GM18870 (cell line): ENCODE data around the gene GTPBP10.
"Not testable (repeated sequence)": the region's sequence is repeated elsewhere in the genome, so short reads cannot be mapped to it uniquely, and the experiment has no call there.

ENCODE experiments used
- ATAC-seq: cut with Tn5 transposase; IDR thresholded peaks from one replicate; pipeline ENCODE4 v1.9.1; 2021; ENCODE audit warnings: moderate library complexity; ENCODE audit not compliant: unreplicated experiment

Gene GTPBP10

DNA sequence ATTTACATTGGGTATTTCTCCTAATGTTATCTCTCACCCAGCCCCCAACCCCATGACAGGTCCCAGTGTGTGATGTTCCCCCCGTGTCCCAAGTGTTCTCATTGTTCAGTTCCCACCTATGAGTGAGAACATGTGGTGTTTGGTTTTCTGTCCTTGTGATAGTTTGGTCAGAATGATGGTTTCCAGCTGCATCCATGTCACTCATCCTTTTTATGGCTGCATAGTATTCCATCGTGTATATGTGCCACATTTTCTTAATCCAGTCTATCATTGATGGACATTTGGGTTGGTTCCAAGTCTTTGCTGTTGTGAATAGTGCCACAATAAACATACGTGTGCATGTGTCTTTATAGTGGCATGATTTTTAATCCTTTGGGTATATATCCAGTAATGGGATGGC lies 3.5 kb downstream of the GTPBP10 start:
- ATAC-seq = not testable (repeated sequence)

DNA sequence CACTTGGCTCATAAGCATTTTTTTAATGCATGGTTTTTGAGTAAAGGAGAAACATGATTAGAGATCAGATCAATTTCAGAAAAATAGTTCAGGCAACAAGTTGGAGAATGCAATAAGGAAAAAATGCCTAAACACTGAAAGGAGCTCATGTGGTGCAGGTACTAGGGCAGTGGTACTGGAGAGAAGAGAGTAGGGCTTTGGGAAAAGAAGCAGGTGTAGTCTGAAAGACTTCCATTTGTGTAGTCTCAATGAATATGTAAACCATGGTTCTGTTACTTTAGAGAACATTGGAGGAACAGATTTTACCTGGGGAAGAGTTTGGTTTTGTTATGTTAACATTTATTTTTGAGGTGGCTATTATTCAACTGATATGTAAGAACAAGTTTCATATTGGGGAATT lies 5.5 kb downstream of the GTPBP10 start:
- ATAC-seq = no peak

DNA sequence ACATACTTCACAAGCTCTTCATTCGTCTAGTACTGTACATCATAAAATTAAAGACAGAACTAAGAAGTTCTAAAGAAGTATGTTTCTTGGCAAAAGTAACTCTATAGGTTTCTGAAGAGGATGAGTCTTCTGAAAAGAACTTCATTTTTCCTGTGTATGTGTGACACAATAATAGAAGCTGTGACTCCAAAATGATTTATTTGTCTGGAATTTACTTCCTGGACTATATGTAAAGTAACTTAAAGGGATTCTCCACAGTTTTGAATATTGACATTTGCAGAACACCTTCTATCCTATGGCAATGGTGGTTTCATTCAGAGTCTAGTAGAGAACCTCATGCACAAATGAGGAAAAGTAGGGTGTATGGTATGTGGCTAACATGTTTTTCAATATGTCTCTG lies 36.9 kb downstream of the GTPBP10 start:
- no peak for ATAC-seq

DNA sequence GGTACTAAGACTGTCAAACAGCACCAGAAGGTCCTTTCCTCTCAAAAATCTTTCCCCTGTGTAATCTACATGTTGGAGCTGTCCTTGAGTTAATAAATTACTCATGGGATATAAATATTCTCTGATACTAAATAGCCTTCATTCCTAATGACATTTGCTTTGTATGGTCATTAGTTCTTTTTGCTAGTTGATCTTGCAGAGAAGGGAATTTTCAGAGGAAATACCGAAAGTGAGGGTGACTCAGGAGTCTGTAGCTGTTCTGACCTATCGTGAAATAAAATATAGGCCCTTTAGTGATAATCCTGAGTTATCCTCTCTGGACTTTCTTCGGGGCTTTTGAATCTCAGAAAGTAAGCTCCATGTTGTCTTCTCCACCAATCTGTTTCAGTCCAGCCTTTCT lies 37.3 kb downstream of the GTPBP10 start:
- ATAC-seq = no peak

DNA sequence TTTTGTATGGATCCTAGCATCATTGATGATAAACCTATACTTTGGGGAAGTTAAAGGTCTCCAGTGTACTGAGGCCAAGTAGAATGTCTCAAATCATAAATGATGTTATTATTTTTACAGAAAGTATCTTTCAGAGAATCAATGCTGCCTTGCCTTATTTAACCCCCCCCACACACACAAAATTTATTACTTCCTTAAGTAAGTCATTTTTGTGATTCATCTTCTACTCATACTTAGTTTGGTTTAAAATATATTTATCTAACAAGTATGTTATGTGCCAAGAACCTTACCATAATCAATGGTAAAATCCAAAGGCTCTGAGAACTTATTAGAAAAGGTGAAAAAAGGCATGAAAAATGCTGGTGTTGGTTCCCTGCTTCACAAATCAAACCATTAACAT lies 37.9 kb downstream of the GTPBP10 start:
- no peak for ATAC-seq

DNA sequence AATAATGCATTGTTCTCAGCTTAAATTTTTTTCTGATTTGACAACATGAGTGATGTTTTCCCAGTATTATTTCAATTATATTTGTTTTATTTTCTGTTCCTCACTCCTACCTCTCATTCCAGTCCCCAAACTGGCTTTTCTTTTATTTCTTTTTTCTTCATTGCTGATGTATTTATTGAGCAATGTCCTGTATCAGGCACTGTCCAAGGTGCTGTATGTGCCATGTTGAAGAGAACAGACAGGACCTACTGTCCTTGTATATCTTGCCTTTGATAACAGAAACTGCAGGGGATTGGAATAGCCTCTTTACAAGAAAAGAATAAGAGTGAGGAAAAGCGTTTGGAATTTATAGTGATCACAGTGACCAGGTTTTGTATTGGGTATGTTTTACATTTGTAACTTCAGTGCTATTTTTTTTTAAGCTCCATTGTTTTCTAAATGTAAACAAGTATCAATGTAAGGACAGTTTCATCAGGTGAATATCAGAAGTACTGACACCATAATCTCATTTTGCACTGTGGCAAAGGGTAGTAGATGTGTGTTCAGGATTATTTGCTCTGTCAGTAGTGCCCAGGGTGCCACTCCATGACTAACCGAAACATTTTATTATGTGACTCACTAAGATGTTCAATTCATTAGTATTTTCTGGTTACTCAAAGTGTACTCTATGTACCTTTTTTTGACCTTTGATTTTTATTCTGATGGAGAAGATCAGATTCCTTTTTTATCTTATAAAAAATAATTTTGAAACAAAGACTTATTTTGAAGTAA lies 41.1 kb downstream of the GTPBP10 start:
- ATAC-seq = no peak

DNA sequence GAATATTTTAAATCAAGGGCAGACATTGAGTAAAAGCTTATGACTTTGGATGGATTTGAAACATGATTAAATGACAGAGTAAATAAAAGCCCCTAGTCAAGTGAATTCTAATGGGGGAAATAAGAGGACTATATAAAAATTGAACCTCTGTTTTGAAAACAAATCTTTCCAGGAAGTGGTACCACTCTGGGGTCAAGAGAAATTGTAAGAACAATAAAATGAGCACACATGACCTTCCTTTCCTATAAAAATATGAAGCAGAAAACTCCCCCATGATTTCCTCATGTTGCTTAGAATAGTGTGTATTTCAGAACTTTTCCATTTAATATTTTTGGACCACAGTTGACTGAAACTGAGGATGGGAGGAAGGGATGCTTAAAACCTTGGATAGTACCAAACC lies 44.4 kb downstream of the GTPBP10 start:
- no peak for ATAC-seq

DNA sequence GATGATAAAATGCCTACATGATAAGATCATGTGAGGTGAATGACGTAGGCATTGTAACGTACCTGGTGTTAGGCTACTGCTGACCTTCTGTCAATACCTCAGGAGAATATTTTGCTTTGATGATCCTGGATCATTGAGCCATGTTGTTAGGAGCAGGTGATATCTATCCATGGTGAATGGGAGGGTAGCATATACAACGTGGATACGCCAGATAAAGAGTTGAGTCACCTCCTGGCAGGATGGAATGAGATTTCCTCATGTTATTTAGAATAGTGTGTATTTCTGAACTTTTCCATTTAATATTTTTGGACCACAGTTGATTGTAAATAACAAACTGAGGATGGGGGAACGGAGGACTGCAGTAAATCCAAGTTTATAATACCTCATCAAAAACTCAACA lies 45.0 kb downstream of the GTPBP10 start:
- no peak for ATAC-seq

DNA sequence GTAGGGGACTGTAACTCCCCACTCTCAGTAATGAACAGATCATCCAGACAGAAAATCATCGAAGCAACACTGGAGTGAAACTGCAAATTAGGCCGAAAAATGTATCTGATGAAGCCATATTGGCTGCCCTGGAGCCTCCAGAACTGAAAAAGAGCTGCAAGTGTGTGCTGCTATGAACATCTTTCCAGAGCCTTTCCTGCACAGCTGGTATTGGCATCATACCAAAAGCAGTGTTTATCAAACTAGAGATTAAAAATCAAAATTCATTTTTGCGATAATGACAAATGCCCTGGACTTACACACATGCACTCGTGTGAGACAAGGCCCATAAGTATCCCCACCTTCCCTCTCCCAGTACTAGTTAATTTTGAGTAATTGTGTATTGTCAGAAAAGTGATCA lies 49.9 kb downstream of the GTPBP10 start:
- ATAC-seq = no peak

DNA sequence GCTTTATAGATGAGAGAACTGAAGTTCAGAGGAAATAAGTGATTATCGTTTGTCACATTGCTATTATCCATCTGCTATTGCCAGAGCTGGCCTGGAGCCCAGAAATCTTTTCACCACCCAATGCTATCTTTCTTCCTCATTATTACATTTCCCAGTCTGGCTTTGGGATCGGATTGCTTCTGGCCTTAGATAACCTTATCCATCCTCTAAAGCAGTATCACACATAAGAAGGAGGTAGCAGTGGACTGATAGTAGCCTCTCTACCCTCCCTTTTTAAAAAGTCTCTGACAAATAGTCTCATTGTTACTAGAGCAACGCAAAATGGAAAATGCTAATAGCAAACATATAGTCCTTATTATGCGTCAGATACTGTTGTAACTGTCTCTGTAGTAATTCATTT lies 55.5 kb downstream of the GTPBP10 start:
- no peak for ATAC-seq

DNA sequence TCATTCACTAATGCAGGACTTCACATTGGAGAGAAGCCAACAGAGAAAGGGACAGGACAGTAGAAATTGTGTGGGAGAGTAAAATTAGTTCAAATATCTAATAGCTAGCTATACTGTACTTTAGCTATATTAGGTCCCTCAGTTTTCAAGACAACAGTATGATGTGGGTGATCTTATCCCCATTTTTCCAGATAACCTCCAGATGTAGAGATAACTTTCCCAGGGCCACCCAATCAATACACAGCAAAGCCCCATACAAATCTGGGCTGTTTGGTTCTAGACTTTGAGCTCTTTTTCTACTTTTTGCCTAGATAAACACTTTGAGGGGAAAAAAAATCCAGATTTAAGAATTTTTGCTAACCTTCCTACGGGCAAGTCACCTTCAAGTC lies 56.3 kb downstream of the GTPBP10 start:
- no peak for ATAC-seq

DNA sequence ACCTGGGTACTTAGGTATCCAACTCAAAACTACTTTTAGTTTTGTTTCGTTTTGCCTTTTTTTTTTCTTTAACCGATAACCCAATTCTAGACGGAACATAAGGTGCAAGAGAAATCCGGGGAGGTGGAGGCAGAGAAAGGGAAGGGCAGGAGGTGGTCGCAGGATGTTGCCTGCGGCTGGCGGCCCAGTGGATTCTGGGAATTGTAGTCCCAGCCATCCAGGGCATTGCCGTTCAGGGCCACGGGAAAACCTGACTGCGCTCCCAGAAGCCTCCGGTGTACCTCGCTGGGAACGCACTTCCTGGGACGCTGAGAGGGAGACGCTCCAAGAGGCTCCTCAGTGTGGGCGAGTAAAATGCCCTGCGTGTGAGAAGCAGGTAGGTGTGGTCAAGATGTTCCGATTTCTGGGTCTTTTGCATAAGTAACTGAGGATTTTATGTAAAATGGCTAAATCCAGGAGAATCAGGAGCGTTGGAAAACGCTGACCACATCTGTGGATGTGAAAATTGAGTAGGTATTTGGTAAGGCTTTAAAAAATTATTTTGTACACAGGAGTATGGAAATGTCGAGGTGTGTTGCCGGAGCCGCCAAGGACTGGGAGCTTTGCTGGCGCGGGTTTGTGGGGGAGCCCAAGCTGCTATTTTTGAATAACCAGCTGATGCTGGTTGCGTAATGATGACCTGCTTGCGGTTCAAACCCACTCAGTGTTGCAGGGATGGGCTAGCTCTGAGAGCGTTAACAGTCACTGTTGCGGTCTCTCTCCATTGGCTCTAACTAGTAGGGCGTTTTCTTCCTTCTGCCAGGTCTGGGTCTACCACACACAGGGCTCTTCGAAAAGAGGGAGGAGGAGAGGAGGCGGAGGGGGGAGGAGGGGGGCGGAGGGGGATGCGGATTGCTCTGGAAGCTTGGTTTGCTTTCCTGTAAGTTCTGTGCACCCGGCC lies 56.9 kb downstream of the GTPBP10 start, which contains the start of gene CLDN12:
Gene CLDN12, plus strand, starts transcription at position 288 of the 940 bp plus-strand sequence. CDS start 9,216 bp downstream, outside the sequence.
- peak; percentile 96 for ATAC-seq

DNA sequence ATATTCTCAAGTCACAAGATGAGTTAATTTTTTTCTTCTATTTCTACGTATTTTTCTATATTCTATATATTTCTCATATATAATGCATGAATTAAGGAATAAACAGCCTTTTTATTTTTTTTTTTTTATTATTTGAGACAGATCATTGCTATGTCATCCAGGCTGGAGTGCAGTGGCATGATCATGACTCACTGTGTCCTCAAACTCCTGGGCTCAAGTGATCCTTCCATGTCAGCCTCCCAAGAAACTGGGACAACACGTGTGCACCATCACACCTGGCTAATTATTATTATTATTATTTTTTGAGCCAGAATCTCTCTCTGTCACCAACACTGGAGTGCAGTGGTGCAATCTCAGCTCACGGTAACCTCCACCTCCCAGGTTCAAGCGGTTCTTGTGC lies 58.3 kb downstream of the GTPBP10 start:
- ATAC-seq = no peak

DNA sequence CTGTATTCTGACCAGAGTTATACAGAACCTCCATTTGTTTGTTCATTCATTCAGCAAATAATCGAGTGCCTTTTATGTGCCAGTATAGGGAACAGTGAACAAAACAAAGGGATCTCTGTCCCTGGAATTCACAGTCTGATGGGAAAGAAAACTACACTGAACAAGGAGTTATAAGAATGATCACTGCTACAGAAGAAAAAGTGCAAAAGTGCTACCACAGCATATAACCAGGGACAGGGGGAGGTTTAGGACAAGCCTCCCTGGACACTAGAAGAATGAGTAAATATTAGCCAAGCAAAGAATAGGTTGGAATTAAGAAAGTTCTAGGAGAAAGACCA lies 60.9 kb downstream of the GTPBP10 start:
- no peak for ATAC-seq

DNA sequence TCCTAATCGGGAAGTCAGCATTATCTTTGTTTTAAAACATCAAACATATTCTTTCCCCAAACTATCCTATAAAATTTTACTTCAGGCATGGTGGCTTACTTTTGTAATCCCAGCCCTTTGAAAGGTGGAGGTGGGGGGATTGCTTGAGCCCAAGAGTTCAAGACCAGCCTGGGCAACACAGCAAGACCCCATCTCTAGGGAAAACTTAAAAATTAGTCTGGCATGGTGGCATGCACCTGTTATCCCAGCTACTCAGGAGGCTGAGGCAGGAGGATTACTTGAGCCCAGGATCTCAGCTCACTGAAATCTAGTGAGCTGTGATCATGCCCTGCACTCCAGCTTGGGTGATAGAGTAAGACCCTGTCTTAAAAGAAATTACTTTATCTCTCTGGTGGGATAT lies 61.6 kb downstream of the GTPBP10 start:
- no peak for ATAC-seq

DNA sequence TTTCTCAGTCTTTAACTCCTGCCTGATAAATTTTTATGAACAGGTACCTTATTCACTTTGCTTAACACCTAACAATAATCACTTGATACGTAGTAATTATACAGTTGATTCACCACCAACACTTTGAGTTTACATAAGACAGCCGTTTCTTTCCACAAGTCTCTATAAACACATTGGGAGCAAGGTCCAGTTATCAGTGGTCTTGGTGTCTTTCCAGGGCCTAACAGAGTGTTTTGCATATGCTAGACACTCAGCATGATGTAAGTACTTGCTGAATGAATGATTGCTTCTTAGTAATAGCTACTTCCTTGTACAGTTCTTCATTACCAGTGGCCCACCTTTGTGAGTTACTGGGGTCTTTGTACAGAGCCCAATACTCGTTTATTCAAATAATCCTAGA lies 63.2 kb downstream of the GTPBP10 start:
- no peak for ATAC-seq

DNA sequence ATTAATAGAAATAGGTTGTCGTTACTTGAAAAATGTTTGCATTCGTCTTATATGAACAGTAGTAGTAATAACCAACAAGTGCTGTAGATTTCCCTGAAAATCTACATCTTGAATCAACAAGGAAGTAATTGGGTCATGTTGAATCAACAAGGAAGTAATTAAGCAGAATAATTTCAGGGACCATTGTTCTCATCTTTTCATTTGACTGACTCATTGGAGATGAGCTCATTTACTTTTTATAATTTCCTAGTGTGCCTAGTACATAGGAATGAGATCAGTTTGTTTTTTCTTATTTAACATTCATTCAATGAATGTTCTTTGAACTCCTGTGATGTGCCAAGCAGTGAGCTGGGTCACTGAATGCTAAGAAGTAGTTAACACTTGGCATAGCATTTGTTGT lies 65.0 kb downstream of the GTPBP10 start:
- ATAC-seq = no peak

DNA sequence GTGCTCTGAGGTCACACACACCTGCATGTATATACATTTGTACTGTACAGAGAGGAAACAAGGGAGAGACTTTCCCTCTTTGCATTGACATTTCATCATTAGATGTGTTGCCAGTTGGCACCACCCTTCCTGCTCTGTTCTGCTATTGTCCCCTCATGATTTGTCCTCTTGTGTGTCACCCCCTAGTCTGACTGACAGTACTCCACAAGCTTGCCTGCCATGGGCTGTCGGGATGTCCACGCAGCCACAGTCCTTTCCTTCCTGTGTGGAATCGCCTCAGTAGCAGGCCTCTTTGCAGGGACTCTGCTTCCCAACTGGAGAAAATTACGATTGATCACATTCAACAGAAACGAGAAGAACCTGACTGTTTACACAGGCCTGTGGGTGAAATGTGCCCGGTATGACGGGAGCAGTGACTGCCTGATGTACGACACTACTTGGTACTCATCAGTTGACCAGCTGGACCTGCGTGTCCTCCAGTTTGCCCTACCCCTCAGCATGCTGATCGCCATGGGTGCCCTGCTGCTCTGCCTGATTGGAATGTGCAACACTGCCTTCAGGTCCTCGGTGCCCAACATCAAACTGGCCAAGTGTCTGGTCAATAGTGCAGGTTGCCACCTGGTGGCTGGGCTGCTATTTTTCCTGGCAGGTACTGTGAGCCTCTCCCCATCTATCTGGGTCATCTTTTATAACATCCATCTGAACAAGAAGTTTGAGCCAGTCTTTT lies 66.1 kb downstream of the GTPBP10 start:
- no peak for ATAC-seq

DNA sequence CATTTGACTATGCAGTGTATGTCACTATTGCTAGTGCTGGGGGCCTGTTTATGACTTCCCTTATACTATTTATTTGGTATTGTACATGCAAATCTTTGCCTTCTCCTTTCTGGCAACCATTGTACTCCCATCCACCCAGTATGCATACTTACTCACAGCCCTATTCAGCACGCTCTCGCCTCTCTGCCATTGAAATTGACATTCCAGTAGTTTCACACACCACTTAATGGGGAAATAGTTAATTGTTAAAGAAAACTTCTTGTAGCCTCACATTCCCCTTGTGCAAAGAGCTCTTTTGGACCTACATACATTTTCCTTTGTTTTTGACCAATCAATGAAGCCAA lies 66.6 kb downstream of the GTPBP10 start:
- no peak for ATAC-seq

DNA sequence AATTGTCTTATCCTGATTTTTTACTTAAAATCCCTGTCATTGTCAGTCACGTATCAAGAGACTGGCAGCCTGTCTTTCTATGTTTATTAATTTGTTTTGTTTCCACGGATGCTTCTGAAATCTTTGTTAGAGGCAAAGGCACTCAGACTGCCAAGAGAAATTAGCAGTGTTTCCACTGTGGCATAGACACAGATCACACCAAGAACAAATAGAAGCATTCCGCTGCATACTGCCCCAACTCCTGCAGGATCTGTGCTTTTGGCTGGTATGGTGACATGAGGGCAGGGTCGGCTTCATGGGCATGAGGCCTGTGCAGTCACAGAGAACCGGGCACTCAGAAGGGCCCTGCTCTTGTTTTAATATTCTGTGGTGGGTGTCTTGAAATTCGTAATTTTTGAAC lies 75.1 kb downstream of the GTPBP10 start:
- ATAC-seq = no peak

DNA sequence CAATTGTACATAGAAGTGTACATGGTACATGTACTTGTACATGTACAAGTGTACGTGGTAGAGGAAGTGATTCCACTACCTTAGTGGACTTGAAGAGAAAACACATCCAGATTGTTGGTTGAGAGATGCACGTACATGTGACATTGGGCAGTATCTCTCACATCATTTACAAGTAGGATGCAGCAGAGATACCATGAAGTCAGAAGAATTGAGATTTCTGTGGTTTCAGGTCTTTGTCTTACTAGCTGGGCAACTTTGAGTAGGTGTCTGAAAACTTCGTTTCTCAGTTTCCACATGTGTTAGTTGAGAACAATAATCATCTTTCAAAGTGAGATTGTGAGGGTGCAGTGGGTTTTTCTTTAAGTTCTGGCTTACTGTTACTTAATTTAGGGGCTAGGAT lies 78.2 kb downstream of the GTPBP10 start:
- peak; percentile 96 for ATAC-seq

DNA sequence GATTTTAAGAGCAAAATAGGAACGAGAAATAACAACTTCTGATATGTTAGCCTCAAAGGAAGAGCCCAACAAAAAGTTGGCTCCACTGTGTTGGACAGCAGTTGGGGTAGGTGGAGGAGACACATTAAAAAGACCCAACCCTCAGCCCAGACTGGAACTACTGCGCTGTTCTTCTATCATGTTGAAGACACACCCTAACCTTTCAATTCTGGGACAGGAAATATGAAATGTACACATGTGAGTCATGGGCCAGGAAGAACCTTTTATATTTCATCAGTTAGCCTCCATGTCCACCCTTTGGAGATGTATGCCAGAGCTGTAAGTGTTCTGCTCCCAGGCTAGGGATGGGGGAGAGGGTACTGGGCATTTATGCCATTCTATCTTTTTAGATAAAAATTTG lies 78.9 kb downstream of the GTPBP10 start:
- ATAC-seq = no peak
